PFSK-1 (cell line): ENCODE measurements around the gene CNTN4.

Experiments used
- FOXP2 ChIP-seq: optimal IDR thresholded peaks from 2 replicates; pipeline ENCODE3; 2011; ENCODE audit warnings: borderline replicate concordance, control low read depth, inconsistent platforms; ENCODE audit not compliant: insufficient read depth; ENCODE audit errors: extremely low read length, extremely low read depth
- POLR2AphosphoS5 ChIP-seq: IDR thresholded peaks from 2 replicates; pipeline ENCODE4 v1.6.1; 2012; ENCODE audit warnings: low read depth, mild to moderate bottlenecking, control low read depth, low read length, moderate library complexity
- SIN3A ChIP-seq: IDR thresholded peaks from 2 replicates; pipeline ENCODE4 v1.6.1; 2012; ENCODE audit warnings: mild to moderate bottlenecking, low read length, moderate library complexity, borderline replicate concordance; ENCODE audit not compliant: insufficient read depth
- TAF1 ChIP-seq: IDR thresholded peaks from 2 replicates; pipeline ENCODE4 v1.6.1; 2012; ENCODE audit warnings: low read length, control low read depth, borderline replicate concordance; ENCODE audit not compliant: insufficient read depth
- TF ChIP-seq, protein P1 (sequence below), 2 experiments: IDR thresholded peaks; 2 replicates each; pipeline versions ENCODE4 v1.6.1 to v1.8.0; 2011 to 2012; ENCODE audit warnings: low read depth in 2 of 2, low read length in 2 of 2, control low read depth in 1 of 2, inconsistent platforms in 1 of 2, mild to moderate bottlenecking in 1 of 2, moderate library complexity in 1 of 2; ENCODE audit not compliant: insufficient read depth in 1 of 2

The CNTN4 gene

DNA sequence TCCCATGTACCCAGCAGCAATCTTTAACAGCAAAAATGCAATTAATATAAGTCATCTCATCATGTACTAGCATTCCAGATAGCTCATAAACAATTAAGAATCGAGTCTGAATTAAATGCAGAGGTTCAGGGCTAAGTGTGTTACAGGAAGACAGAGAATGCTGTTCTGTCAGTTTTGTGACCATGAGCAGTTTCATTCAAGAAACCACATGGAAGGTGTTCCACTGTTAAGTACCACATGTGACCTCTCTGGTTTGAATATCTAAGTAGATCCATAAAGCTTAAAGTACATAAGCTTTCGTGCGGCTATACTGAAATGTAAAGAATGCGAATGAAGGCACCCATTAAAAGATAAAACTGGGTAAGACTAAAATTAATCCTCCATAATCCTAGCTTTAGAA is 739.2 kb downstream of the CNTN4 start:
- TF ChIP-seq FOXP2, result no peak
- TF ChIP-seq, protein P1, sequence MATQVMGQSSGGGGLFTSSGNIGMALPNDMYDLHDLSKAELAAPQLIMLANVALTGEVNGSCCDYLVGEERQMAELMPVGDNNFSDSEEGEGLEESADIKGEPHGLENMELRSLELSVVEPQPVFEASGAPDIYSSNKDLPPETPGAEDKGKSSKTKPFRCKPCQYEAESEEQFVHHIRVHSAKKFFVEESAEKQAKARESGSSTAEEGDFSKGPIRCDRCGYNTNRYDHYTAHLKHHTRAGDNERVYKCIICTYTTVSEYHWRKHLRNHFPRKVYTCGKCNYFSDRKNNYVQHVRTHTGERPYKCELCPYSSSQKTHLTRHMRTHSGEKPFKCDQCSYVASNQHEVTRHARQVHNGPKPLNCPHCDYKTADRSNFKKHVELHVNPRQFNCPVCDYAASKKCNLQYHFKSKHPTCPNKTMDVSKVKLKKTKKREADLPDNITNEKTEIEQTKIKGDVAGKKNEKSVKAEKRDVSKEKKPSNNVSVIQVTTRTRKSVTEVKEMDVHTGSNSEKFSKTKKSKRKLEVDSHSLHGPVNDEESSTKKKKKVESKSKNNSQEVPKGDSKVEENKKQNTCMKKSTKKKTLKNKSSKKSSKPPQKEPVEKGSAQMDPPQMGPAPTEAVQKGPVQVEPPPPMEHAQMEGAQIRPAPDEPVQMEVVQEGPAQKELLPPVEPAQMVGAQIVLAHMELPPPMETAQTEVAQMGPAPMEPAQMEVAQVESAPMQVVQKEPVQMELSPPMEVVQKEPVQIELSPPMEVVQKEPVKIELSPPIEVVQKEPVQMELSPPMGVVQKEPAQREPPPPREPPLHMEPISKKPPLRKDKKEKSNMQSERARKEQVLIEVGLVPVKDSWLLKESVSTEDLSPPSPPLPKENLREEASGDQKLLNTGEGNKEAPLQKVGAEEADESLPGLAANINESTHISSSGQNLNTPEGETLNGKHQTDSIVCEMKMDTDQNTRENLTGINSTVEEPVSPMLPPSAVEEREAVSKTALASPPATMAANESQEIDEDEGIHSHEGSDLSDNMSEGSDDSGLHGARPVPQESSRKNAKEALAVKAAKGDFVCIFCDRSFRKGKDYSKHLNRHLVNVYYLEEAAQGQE (IDR thresholded peaks at IDR 0.05; ENCODE audit: insufficient read depth in 1 of 2, low read depth in 2 of 2, low read length in 2 of 2), result no peak
- no peak for TF ChIP-seq POLR2AphosphoS5
- TF ChIP-seq SIN3A, result no peak
- TF ChIP-seq TAF1, result no peak

DNA sequence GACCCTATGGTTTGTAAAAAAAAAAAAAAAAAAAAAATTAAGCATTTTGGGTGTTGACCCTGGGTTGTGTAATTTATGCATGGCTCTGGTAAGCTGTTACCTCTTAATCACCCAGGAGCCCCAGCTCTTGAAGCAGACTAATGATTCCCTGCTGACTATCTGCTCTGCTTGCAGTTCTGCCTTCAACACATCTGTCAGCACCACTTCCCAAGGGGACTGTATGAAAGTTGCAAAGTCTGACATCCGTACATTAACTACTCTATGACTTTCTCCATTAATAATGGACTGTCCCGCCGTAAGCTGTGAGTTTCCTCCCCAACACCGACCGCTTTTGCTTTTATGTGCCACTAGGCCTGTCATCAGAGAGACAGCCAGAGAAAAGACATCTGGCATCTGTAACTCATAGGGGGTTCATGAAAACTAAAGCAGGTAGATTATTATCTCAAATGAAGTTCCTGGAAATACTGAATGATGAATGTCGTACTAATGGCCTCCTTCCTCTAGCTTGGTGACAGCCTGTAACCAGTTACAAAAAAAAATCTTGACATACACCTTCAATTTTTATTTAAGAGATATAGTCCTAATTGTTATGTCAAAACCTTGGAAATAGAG is 740.0 kb downstream of the CNTN4 start:
- TF ChIP-seq TAF1 (no peak), FOXP2 (no peak), SIN3A (no peak), POLR2AphosphoS5 (no peak)
- TF ChIP-seq, protein P1 (IDR thresholded peaks at IDR 0.05; ENCODE audit: insufficient read depth in 1 of 2, low read depth in 2 of 2, low read length in 2 of 2), result no peak

DNA sequence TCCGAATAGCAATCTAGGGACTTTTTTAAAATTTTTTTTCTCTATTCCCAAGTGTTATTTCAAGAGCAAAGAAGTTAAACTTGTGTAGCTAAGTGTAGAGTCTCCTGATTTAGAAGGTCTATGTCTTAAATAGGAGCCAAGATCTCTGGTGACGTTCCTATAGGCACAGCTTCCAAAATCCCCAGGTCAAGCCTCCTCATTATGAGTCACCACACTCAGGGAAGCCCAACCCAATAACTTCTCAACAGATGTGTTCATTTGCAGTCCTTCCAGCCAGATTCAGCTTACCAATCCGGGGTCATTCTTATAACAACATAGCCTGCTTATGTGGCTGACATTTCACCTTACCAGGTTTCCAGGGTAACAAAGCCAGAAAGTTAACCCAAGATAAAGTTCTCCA is 741.2 kb downstream of the CNTN4 start:
- no peak for TF ChIP-seq SIN3A
- no peak for TF ChIP-seq FOXP2
- TF ChIP-seq TAF1, result no peak
- TF ChIP-seq POLR2AphosphoS5, result no peak
- TF ChIP-seq, protein P1 (IDR thresholded peaks at IDR 0.05; ENCODE audit: insufficient read depth in 1 of 2, low read depth in 2 of 2, low read length in 2 of 2), result no peak

DNA sequence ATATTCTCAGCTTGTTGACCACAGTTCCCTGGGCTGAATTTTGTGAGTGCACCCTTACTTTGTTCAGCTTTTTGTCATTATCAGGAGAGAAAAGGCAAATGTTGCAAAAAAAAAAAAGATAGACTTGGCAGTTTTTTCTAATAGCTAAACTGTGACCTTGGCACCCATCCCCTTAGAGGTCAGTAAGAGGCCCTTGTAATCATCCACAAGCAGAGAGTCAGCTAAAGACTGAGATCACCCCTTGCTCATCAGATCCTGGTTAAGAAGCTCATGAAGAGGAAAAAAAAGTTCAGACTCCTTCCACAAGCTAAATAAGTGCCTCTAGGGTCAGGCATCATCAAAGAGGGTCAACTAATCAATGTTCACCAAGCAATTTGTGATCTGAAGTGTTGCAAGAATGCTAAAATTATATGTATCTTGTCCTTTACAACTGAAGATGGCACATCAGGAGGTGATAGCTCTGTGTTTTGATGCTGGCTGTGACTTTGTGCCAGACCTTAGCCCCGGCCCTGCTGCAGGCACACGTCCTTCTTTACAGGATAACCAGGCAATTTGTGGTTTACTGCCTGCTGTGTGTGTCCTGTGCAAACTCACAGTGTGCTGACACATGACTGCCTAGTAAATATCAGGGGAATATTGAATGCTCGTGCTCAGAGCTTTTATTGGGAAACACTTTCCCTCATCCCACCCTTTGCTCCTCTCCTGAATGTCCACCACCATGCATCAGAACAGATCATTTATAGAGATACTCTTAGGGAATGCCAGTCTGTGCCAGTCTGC is 748.6 kb downstream of the CNTN4 start:
- no peak for TF ChIP-seq TAF1
- TF ChIP-seq FOXP2, result no peak
- TF ChIP-seq POLR2AphosphoS5, result no peak
- TF ChIP-seq, protein P1 (IDR thresholded peaks at IDR 0.05; ENCODE audit: insufficient read depth in 1 of 2, low read depth in 2 of 2, low read length in 2 of 2), result no peak
- TF ChIP-seq SIN3A, result no peak

DNA sequence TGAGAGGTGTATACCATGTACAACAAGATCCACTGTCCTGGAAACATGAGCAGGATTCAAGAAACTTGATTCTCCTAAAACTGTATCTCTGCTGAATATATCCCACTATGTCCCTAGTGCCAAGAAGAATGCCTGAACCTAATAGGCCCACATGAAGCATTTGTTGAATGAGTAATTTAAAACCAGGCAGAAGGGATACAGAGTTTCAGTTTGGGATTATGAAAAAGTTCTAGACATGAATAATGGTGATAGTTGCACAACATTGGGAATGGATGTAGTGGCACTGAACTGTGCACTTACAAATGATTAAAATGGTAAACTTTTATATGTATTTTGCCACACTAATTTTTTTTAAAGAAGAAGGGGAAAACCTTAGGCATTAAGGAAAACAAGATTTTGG is 750.4 kb downstream of the CNTN4 start:
- no peak for TF ChIP-seq TAF1
